HEK293 (cell line): Measurements from ENCODE around the gene NCSTN.

Experiments used
- CTCF ChIP-seq: fragments of 450-650 bp; formaldehyde crosslinking; IDR thresholded peaks from 2 replicates; pipeline ENCODE4 v1.5.1; 2016; ENCODE audit warnings: missing biosample characterization, missing genetic modification characterization
- REST ChIP-seq: fragments of 450-650 bp; formaldehyde crosslinking; IDR thresholded peaks from 2 replicates; pipeline ENCODE4 v1.5.1; 2016; ENCODE audit warnings: missing biosample characterization, missing genetic modification characterization
- ZBTB7A ChIP-seq: fragments of 450-650 bp; formaldehyde crosslinking; IDR thresholded peaks from 2 replicates; pipeline ENCODE4 v1.5.1; 2016; ENCODE audit warnings: low read depth, missing biosample characterization, missing genetic modification characterization
- ZNF184 ChIP-seq: fragments of 450-650 bp; IDR thresholded peaks from 2 replicates; pipeline ENCODE4 v1.5.1; 2018; ENCODE audit warnings: missing biosample characterization, mild to moderate bottlenecking, missing genetic modification characterization
- ZNF488 ChIP-seq: fragments of 450-650 bp; formaldehyde crosslinking; IDR thresholded peaks from 2 replicates; pipeline ENCODE4 v1.5.1; 2016; ENCODE audit warnings: missing biosample characterization, missing genetic modification characterization
- ZNF529 ChIP-seq: fragments of 450-650 bp; formaldehyde crosslinking; IDR thresholded peaks from 2 replicates; pipeline ENCODE4 v1.5.1; 2017; ENCODE audit warnings: missing genetic modification characterization, missing biosample characterization; ENCODE audit not compliant: insufficient replicate concordance

- TF ChIP-seq ZNF184 = no peak
- no peak for TF ChIP-seq ZNF488 (tag by site-specific recombination)
- no peak for TF ChIP-seq ZBTB7A (tag by site-specific recombination)
- TF ChIP-seq REST = no peak
- no peak for TF ChIP-seq ZNF529
- peak; percentile 91 for TF ChIP-seq CTCF (tag by site-specific recombination)
Observed at GRCh38 chr1:160376525-160377131, 33.4 kb downstream of the NCSTN start.
